GM12874 (cell line): ENCODE data around the gene BAHCC1.

Experiments
- TF ChIP-seq, protein P1 (sequence below): IDR thresholded peaks from 2 replicates; pipeline ENCODE4 v1.5.1; 2011; ENCODE audit warnings: low read depth, mild to moderate bottlenecking, control low read depth, low read length, moderate library complexity; ENCODE audit not compliant: insufficient read depth

The BAHCC1 gene

DNA sequence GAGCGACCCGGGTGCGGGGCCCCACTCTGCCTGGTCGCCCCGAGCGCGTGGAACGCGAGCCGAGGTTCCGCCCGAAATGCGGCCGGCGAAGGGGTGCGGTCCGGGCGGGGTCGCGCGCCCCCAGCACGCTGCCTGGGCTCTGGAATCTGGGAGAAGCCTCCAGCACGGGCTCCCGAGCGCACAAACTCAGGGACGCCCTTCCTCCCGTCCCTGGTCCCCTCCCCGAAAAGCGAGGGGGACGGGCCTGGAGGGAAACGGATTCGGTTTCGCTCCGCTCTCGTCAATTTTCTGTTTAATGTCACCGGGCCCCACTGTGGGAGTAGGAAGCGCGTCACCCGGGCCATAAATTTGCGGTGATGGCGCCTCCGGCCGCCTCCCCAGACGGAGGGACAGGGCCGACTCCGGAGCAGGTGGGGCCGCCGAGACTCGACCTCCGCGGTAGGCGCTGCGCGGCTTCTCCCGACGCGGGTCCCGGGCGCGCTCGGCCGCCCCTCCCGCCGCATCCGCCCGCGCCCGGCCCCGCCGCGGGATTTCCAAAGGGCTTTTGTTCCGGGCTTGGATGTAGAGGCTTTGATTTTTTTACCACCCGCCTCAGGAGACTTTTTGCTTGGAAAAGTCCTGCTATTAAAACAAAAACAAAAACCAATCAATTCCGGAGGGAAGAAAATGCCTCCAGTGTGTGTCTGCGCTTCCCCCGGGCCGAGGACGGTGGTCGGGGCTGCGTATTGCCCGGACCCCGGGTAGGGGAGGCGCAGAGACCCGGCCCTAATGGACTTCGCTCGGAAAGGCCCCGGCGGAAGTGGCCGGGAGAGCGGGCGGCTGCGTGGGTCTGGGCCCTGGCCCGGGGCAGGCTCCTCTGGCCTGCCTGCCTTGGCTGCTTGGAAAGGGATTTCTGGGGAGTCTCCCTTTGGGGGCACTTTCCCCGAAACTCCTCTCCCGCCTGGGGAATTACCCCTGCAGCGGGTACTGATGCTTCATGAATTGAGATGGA lies 7.9 kb upstream of the BAHCC1 start:
- TF ChIP-seq, protein P1, sequence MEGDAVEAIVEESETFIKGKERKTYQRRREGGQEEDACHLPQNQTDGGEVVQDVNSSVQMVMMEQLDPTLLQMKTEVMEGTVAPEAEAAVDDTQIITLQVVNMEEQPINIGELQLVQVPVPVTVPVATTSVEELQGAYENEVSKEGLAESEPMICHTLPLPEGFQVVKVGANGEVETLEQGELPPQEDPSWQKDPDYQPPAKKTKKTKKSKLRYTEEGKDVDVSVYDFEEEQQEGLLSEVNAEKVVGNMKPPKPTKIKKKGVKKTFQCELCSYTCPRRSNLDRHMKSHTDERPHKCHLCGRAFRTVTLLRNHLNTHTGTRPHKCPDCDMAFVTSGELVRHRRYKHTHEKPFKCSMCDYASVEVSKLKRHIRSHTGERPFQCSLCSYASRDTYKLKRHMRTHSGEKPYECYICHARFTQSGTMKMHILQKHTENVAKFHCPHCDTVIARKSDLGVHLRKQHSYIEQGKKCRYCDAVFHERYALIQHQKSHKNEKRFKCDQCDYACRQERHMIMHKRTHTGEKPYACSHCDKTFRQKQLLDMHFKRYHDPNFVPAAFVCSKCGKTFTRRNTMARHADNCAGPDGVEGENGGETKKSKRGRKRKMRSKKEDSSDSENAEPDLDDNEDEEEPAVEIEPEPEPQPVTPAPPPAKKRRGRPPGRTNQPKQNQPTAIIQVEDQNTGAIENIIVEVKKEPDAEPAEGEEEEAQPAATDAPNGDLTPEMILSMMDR = no peak

GRCh38 chr17:81388091-81388611 lies 7.1 kb upstream of the BAHCC1 start:
- TF ChIP-seq, protein P1 = no peak

DNA sequence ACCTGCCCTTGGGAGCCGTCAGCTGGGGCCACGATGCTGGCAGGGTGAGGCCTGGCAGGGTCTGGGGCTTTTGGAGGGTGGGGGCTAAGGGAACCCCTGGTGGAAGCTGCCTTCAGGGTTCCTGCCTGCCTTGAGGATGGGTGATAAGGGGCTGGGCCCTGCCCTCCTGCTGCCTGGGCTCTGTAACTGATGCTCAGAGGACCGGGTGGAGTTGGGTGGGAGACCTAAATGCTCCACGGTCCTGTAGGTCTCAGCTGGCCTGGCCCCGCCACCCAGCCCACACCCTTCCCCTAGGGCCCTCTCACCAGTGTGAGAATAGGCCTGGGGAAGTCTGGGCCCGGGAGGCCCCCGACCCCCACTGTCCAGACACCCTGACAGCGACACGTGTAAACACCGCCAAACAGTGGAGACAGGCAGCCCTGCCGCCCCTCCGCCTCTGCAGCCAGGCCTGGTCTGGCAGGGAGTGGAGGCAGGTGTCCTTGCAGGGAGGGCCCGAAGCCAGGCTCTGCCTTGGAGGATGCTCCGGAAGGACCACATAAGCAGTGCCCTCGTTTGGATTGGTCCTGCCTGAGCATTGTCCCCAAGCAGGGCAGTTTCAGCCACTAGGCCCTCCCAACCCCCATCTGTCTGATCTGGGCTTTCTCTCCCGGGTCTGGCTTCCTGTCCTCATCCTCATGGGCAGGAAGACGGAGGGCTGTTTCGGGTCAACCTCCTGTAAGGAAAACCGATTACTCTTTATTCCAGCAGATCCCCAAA lies 6.5 kb upstream of the BAHCC1 start:
- TF ChIP-seq, protein P1 = no peak

DNA sequence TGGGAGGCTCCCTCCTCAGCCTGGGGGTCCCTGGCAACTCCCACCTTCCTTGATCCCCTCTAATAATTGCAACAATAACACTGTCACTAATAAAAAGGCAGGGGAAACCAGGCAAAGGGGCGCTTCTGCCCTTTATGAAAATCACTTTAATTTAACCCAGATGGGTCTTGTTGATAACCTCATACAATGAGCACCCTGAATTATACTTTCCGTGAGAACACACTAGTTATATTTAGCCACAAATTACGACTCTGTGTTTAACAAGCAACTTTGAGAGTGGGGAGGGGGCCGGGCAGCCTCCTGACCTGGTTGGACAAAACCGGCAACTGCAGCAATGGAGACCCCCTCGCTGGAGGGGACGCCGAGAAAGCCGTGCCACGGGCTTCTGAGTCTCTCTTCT lies 5.7 kb upstream of the BAHCC1 start:
- TF ChIP-seq, protein P1 = no peak

DNA sequence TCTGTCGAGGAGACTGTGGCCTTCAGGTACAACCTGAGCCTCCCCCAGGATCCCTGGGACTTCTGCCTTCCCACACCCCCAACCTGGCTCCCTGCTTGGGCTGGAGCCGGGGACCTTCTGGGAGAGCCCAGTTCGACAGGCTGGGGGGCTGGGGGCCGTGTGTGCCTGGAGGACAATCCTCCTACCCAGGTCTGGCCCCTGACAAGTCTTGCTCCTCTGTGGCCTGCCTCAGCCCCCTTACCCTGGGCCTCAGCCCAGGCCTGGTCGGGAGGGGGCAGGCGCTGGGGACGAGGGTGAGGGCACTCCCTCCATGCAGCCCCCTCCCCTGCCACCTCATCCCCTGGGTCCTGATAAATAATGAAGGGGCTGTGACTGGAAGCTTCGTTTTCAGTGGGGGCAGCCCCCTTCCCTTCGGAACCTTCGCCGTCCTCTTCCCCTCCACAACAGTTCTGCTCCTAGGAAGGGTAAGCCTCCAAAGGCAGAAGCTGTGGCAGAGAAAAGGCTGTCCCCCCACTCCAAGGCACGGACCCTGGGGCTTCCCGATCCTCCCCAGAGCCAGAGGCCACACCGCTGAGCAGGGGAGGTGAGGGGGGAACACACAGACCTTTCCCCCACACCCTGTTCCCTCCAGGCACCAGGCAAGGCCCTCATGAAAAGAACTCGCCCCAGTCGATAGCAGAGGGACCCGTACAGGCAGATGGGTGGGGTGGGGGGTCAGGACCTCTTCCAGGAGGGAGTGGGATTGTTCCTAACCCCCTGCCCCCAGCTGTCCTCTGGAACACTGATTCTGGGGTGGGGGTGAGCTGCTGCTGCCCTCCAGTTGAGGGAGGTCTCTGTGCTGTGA lies 5.0 kb upstream of the BAHCC1 start:
- TF ChIP-seq, protein P1 = no peak

- TF ChIP-seq, protein P1 = no peak
Observed at GRCh38 chr17:81390873-81391255, 4.4 kb upstream of the BAHCC1 start.
